NCI-H2029 (cell line): ENCODE data around the gene ZBTB11.
"Not testable (repeated sequence)": the region's sequence is repeated elsewhere in the genome, so short reads cannot be mapped to it uniquely, and the experiment has no call there.

Experiments used
- DNase-seq: peaks from one replicate; lab custom pipeline; 2025; lab: John Stamatoyannopoulos, UW

ZBTB11 gene

DNA sequence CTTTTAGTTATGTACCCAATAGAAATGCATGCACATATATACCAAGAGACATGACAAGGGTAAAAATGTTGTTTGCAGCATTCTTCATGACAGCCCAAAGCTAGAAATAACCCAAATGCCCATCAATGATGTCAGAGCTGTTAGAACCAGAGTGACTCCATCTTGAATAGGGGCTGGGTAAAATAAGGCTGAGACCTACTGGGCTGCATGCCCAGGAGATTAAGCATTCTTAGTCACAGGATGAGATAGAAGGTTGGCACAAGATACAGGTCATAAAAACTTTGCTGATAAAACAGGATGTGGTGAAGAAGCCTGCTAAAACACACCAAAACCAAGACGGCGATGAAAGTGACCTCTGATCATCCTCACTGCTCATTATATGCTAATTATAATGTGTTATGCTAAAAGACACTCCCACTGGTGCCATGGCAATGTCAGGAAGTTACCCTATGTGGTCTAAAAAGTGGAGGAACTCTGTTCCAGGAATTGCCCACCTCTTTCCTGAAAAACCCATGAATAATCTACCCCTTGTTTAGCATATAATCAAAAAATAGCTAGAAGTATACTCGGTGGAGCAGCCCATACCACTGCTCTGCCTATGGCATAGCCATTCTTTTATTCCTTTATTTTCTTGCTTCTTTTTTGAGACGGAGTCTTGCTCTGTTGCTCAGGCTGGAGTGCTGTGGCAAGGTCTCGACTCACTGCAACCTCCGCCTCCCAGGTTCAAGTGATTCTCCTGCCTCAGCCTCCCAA lies 32.9 kb downstream of the ZBTB11 start:
- DNase-seq = no peak

DNA sequence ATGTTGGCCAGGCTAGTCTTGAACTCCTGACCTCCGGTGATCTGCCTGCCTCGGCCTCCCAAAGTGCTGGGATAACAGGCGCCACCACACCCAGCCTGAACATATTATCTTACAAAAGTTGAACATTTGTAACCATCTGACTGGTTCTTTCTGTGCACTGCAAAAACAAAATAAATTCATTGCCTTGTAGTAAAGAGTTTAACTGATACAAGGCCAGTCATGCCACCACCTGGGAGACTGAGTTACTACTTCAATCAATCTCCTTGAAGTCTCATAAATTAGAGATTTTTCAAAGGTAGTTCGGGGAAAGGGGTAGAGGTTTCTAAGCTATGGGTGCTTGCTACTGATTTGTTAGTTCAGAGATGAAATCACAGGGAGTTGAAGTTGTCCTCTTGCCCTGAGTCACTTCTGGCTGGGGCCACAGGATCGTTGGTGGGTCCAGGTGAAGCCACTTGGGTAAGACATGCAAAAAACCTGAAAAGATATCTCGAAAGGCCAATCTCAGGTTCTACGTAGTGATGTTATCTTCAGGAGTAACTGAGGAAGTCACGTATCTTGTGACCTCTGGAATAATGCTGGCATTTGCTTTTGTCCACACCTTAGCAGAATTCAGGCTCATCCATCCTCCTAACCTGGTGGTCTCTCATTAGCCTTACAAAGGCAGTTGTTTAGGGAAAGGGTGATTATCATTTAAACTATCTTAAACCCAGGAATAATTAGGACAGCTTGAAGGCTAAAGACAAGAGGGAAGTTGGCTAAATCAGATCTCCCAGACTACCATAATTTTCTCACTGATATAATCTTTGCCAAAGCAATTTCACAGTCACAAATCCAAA lies 33.7 kb downstream of the ZBTB11 start:
- DNase-seq = no peak

DNA sequence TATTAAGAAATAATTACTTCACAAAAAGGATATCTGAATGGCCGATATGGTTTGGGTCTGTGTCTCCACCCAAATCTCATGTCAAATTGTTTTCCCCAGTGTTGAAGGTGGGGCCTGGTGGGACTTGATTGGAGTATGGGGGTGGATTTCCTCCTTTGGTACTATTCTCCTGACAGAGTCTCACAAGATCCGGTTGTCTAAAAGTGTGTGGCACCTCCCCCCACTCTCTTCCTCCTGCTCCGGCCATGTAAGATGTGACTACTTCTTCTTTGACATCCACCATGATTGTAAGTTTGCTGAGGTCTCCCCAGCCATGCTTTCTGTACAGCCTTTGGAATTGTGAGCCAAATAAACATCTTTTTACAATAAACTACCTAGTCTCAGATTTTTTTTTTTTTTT lies 34.5 kb downstream of the ZBTB11 start:
- DNase-seq = no peak

DNA sequence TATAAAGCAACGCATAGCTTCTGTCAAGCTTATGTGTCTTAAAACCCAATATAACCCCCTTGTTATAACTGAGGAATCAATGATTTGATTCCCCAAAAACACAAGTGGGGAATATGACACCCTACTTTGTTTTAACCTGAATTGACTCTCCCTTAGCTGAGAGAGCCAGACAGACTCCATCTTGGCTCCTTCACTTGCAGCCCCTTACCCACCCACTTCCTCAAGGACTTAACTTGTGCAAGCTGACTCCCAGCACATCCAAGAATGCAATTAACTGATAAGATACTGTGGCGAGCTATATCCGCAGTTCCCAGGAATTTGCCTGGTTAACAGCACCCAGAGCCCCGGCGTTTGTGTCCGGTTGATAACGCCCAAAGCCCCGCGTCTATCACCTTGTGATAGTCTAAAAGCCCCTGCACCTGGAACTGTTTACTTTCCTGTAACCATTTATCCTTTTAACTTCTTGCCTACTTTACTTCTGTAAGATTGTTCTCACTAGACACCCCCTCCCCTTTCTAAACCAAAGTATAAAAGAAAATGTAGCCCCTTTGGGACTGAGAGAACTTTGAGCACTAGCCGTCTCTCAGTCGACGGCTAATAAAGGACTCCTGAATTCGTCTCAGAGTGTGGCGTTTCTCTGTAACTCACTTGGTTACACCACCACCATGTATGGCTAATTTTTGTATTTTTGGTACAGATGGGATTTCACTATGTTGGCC lies 35.4 kb downstream of the ZBTB11 start:
- DNase-seq = not testable (repeated sequence)

DNA sequence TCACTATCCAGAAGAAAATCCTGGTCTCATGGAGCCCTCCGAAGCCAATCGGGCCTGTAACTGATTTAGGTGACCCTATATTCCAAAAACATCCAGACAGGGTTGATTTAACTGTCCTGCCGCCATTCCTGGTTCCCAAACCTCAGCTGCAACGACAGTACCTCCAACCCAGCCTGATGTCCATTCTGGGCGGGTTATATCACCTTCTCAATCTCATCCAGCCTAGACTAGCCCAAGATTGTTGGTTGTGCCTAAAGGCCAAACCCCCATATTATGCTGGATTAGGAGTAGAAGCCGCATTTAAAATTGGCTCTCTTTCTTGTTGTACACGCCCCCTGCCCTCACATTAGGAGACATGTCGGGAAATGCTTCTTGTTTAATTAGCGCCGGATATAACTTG lies 36.7 kb downstream of the ZBTB11 start:
- DNase-seq = no peak

- DNase-seq = no peak
These were observed 37.5 kb downstream of the ZBTB11 start for GRCh38 chr3:101639280-101639963.

- DNase-seq = no peak
These were observed 38.6 kb downstream of the ZBTB11 start for GRCh38 chr3:101638261-101638745.

DNA sequence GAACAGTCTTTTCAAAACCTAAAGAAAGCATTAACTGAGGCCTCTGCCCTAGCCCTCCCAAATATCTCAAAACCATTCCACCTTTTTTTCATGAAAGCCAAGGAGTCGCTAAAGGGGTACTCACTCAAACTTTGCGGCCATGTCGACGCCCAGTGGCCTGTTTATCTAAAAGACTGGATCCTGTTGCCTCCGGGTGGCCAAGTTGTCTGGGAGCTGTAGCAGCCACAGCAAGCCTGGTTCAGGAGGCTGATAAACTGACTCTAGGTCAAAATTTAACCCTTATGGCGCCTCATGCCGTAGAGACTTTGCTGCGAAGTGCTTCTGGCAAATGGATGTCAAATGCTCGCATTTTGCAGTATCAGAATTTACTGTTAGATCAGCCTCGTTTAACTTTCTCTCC lies 39.5 kb downstream of the ZBTB11 start:
- DNase-seq = no peak

- DNase-seq = peak; percentile 24
These were observed 40.8 kb downstream of the ZBTB11 start for GRCh38 chr3:101635954-101636798.

GRCh38 chr3:101635345-101635744 lies 41.6 kb downstream of the ZBTB11 start:
- DNase-seq = no peak

DNA sequence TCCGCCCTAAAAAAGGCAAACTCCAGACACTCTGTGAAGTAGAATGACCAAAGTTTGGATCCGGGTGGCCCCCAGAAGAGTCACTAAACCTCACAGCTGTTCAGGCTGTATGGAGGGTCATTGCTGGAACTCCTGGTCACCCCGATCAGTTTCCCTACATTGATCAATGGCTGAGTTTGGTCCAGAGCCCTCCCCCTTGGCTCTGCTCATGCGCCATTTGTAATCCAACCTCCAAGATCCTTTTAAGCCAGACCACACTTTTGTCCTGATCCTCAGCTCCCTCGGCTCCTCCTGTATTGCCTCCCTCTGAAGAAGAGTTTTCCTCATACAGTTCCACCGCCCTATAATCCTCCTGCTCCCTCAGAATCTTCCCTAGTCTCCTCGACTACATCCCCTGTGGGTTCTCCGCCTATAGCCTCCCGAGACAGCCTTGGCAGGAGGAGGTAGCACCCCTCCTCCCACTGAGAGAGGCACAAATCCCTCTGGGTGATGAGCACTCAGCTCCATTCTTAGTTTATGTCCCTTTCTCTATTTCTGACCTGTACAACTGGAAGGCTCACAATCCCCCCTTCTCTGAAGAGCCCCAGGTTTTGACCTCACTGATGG lies 42.2 kb downstream of the ZBTB11 start:
- DNase-seq = no peak

DNA sequence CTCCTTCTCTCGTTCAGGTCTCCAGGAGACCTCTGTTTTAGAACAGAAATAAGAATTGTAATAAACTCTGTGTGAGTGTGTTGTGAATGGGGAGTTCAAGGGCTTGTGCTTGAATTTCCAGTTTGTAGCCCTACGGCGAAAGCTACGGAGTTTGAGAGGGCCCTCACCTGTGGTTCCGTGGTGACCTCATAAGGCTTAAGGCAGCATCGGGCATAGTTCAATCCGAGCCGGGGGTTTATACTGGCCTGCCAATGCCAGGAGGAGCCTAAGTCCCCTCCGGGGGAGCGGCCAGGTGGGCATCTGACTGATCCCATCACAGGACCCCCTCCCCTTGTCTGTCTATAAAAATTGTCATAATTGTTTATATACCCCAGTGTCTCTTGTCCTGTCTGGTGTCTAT lies 43.7 kb downstream of the ZBTB11 start:
- no peak for DNase-seq

DNA sequence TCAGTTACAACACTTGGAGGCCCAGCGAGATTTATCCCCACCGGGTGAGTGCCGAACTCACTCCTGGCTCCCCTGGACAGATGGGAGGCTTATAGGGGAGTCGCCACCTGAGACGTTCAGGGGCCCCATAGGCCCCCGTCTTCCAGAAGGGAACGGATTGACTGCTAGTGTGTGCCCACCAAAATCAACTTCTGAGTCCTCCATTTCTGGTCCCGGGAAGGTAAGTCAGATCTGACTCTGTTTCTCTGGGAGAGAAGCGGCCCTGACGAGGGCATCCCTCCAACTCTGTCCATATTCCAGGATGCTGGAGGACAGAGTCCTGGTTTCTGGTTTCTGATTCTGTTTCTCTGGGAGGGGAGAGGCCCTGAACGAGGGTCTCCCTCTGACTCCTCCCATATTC lies 44.3 kb downstream of the ZBTB11 start:
- DNase-seq = no peak

- not testable (repeated sequence) for DNase-seq
These were observed 45.0 kb downstream of the ZBTB11 start for GRCh38 chr3:101631959-101632358.

DNA sequence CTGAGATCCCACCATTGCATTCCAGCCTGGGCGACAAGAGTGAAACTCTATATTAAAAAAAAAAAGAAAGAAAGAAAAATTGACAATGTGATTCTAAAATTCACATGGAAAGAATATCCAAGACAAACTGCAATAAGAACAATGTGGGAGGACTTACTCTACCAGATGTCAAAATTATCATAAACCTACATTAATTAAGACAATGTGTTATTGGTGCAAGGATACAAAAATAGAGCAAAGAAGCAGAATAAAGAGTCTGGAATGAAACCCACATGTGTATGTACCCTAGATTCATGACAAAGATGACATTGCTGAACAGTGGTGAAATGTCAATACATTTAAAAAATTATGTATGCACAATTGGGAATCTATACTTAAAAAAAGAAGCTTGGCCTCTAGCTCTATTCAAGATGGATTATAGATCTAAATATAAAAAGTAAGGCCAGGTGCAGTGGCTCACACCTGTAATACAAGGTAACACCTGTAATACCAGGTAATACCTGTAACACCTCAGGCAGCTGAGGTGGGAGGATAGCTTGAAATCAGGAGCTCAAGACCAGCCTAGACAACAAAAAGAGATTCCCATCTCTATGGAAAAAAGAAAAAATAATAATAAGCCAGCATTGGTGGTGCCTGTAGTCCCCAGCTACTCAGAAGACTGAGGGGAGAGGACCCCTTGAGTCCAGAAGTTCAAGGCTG lies 45.7 kb downstream of the ZBTB11 start:
- DNase-seq = no peak

DNA sequence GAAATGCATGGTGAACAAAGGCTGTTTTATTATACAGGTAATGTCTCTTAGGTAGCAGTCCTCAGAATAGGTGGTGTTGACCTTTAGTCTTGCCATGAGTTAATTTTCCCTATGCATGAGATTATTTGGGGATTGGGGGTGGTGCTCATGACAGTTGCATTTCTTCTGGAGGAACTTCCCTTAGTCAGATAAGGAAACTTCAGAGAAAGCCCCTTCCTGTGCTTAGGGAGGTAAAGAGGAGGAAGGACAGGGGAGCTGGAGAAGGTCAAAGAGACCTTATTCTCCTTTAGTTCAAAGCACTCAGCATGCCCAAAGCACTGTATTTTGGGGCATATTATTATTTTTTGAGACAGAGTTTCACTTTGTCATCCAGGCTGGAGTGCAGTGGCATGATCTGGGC lies 47.7 kb downstream of the ZBTB11 start:
- DNase-seq = no peak

DNA sequence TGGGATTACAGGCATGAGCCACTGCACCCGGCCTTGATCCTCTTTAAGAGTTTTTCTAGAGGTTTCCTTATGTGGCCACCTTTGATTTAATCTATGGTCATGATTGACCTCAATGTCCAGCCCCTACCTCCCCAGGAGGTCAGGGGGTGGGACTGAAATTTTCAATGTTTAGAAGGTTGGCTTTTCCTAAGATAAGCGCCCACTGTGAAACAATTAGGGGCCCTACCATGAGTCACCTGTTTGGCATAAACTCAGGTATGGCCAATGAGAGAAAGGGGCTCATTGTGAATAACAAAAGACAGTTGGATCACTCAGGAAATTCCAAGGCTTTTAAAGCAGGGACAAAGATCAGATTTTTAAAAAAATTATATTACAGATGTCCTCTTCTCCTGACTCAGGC lies 51.1 kb downstream of the ZBTB11 start:
- no peak for DNase-seq

DNA sequence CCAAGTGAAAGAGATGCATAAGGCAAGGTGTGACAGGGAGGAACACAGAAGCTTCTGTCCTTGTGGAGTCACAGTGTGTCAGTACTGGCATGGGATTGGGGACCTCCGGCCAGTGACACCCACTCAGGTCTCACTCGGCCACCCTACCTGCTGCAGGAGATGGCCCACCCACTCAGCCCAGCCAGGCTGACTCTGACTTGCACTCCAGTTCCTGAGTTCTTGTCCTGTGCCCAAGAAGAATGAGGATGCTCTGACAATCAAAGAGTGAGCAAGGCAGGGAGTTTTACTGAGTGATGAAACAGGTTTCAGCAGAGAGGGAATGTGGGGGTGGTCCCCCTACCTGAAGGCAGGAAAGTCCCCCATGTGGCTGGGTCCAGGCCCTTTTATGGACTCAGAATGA lies 52.1 kb downstream of the ZBTB11 start:
- DNase-seq = no peak

DNA sequence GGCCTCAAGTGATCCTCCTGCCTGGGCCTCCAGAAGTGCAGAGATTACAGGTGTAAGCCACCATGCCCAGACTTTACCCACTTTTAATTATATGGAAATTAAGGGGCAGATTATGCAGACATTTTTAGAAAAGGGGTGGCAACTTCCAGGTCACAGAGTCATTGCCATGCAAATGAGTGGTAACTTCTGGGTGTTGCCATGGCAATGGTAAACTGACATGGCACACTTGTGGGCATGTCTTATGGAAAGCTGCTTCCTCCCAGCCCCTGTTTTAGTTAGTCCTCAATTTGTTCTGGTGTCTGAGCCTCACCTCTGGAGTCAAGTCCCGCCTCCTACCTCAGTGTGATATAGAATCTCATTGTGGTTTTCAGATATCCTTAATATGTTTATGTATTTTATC lies 53.3 kb downstream of the ZBTB11 start:
- no peak for DNase-seq

GRCh38 chr3:101619734-101620133 lies 57.2 kb downstream of the ZBTB11 start:
- no peak for DNase-seq
